ENCODE data around the gene UBE2L5. TPM values are rescaled to one million over a fixed set of nuclear protein-coding genes. Genes with fewer than 3 reads are reported as not detected.

UBE2L5 gene
- total RNA-seq, 2 experiments from 2014 or later = not detected

DNA sequence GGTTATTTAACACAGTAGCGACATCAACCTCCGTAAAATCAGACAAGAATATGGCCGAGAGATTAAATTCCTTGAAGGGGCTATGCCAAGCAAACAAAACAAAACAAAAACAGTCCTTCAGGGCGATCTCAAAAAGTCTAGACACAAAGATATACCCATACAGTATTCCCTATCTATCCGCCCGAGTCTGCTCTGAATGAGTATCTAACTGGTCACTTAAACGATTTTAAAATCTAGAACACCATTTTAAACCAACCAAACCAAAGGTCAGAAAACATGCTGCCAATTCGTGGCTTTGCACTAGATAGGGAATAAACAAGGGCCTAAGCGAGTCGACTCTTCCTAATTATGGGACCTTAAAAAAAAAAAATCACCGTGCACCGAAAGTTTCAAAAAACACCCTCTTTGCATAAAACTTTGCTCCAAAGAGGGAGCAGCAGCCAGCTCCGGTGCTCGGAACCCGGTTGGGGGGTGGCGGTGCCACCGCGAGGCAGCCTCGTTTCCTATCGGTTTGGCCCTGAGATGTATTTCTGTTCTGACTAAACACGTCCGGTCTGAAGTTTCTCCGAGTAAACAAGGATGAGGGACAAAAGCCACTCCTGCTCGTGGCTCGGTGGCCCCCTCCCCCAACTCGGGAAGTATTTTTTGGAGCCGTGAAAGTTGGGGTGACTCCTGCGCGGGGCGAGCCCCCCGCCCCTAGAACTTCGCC, 41.6 kb downstream of the UBE2L5 start:
- Mint-ChIP-seq H3K27ac (peak overlapping the region; percentile 93), H3K27me3 (ENCODE audit: low read depth) (no peaks in the 10 kb centered on the region), H3K4me1 (ENCODE audit: low read depth) (peaks cover 33% of the 10 kb centered on the region), H3K4me3 (peak overlapping the region; percentile 87), H3K9me3 (ENCODE audit: insufficient read depth) (no peaks in the 10 kb centered on the region), H3K36me3 (ENCODE audit: low read depth) (peaks cover 38% of the 10 kb centered on the region)
- ATAC-seq = peak; percentile 21
- ChIA-PET POLR2A (interaction anchor here (0.6 to 2.9 kb wide), 7 partner anchors 34 to 153 kb away, joined by 3 to 20 read pairs (median 4); partner anchors contain the start of gene USPL1), CTCF (no interaction called here)
- DNase-seq = peak; percentile 83

DNA sequence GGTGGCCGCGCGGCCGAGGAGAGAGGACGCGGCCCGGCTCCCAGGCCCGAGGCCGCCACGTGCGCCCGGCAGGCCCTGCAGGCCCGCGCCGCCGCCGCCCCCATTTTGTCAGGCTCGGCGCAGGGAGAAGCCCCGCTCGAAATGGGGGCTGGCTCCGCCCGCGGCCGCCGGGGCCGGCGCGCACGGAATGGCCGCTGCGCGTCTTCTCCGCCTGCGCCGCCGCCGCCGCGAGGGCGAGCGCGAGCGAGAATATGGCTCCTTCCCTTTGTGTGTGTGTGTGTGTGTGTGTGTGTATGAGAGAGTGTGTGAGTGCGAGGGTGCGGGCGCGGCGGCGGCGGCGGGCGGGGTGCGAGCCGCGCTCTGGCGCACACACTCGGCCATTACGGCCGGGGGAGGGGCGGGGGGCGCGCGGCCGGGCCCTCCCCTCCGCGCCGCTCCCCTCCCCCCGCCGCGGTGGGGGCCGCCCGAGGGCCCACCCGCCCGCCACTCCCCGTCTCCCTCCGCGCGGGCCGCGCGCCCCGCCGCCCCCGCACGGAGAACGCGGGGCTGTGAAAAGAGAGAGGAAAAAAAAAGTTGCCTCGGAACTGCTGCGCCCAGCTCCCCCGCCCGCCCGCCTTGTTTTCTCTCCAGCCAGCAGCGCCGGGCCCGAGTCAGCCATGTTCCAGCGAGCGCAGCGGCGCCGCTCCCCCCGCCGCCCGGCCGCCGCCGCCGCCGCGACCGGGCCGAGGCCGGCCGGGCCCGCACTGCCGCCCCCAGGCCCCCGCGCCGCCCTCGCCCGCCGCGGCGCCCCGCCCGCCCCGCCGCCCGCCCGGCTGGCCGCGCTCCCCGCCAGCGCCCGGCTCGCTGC, 42.4 kb downstream of the UBE2L5 start:
- DNase-seq = peak; percentile 77
- POLR2A ChIA-PET = interaction anchor here (0.6 to 3.5 kb wide), 12 partner anchors 35 to 332 kb away, joined by 3 to 57 read pairs (median 3); partner anchors contain the start of gene USPL1
- peak; percentile 37 for ATAC-seq
- CTCF ChIA-PET = no interaction called here
- Mint-ChIP-seq H3K36me3 (ENCODE audit: low read depth) (peaks cover 33% of the 10 kb centered on the region), H3K27ac (peak overlapping the region; percentile 98), H3K4me1 (ENCODE audit: low read depth) (peaks cover 28% of the 10 kb centered on the region), H3K27me3 (ENCODE audit: low read depth) (no peaks in the 10 kb centered on the region), H3K9me3 (ENCODE audit: insufficient read depth) (no peaks in the 10 kb centered on the region), H3K4me3 (peak overlapping the region; percentile 87)

DNA sequence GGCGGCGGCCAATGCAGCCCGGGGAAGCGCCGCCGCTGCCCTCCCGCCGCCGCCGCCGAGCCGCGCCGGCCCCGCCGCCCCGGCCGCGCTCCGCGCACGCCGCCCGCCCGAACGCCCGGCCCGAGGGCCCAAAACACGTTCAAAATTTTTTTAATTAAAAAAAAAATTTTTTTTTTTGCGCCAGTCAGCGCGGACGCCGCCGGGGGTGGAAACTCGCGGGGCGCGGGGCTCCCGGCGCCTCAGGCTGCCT, 43.0 kb downstream of the UBE2L5 start:
- Mint-ChIP-seq H3K36me3 (ENCODE audit: low read depth) (peaks cover 30% of the 10 kb centered on the region), H3K27me3 (ENCODE audit: low read depth) (no peaks in the 10 kb centered on the region), H3K4me3 (no peak overlapping the region), H3K27ac (no peak overlapping the region), H3K4me1 (ENCODE audit: low read depth) (peaks cover 28% of the 10 kb centered on the region), H3K9me3 (ENCODE audit: insufficient read depth) (no peaks in the 10 kb centered on the region)
- ChIA-PET CTCF (interaction anchor here (1.2 to 1.3 kb wide), 2 partner anchors 108 to 150 kb away, joined by 3 to 6 read pairs; no protein-coding TSS in a partner anchor), POLR2A (interaction anchor here (0.6 to 3.5 kb wide), 31 partner anchors 10 to 869 kb away, joined by 3 to 57 read pairs (median 4); partner anchors contain the start of gene USPL1)
- DNase-seq (no peak), ATAC-seq (peak; percentile 0)

DNA sequence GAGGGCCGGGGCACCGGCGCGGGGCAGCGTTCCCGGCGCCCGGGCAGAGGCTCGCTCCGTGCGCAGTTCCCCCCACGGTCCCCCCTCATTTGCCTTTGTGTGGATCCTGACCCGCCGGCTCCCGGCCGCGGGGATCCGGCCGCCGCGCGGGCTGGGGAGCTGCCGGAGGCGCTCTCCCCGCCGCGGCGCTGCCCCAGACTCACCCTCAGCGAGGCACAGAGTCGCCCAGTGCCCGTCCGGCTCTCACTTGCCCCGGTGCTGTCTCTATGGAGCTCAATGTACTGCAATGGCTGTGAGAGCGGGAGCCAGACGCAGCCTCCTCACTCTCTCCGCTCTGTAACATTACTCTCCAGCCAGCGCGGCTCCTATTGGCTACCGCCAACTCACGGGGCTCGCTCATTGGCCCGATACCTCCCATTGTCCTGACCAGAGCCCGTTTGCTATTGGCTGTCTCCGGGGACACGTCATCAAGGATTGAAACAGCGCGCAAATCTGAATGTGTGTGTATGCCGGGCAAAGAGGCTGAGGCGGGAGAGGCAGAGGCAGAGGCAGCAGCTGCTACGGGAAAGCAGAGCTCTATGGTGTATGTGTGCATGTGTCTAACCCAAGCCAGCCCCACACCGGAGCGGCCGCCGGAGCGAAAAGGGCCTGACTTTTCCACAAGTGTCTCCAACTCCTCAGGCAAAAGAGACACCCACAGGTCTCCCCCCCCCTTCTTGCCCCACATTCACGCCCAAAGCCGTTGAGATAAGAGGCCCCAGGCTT, 43.5 kb downstream of the UBE2L5 start, which contains the start of gene HMGB1:
TSS of gene HMGB1 (minus strand) at position 344 of the 765 bp plus-strand sequence. CDS start 2,256 bp downstream, outside the sequence.
- peak within 1 kb of the TSS; percentile 88 for H3K4me3 Mint-ChIP-seq
- H3K9me3 Mint-ChIP-seq (ENCODE audit: insufficient read depth) = no peaks in the 10 kb centered on the region
- DNase-seq (peak; percentile 99), ATAC-seq (peak; percentile 95)
- H3K27ac Mint-ChIP-seq = peak within 1 kb of the TSS; percentile 98
- H3K27me3 Mint-ChIP-seq (ENCODE audit: low read depth) = no peaks in the 10 kb centered on the region
- ChIA-PET POLR2A (interaction anchor here (0.6 to 3.5 kb wide), 40 partner anchors 10 to 870 kb away, joined by 3 to 57 read pairs (median 4); partner anchors contain the start of gene USPL1), CTCF (interaction anchor here (1.2 to 3.6 kb wide), 3 partner anchors 108 to 334 kb away, joined by 3 to 14 read pairs (median 6); no protein-coding TSS in a partner anchor)
- H3K36me3 Mint-ChIP-seq (ENCODE audit: low read depth) = peaks cover 30% of the 10 kb centered on the region
- peaks cover 28% of the 10 kb centered on the region for H3K4me1 Mint-ChIP-seq (ENCODE audit: low read depth)

DNA sequence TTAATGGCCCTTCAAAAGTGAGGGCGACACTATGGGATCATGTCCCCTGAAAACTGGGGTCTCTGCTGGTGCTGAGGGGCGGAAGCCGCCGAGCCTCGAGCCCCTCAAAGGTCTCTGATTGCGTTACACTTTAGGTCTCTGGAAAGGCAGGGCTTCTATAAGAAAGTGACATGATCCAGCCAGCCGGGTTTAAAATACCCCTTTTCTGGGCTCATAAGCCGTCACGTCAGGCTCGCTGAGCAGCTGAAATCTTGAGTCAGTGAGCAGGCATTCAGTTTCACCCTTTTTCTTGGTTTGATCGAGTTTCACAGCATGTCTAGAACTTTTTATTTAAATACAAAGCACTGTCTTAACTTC, 44.0 kb downstream of the UBE2L5 start:
- ChIA-PET POLR2A (interaction anchor here (0.6 to 3.5 kb wide), 24 partner anchors 11 to 347 kb away, joined by 3 to 57 read pairs (median 4); partner anchors contain the start of gene USPL1), CTCF (interaction anchor here (1.2 to 3.6 kb wide), 3 partner anchors 107 to 334 kb away, joined by 3 to 14 read pairs (median 6); no protein-coding TSS in a partner anchor)
- H3K36me3 Mint-ChIP-seq (ENCODE audit: low read depth) = peaks cover 26% of the 10 kb centered on the region

DNA sequence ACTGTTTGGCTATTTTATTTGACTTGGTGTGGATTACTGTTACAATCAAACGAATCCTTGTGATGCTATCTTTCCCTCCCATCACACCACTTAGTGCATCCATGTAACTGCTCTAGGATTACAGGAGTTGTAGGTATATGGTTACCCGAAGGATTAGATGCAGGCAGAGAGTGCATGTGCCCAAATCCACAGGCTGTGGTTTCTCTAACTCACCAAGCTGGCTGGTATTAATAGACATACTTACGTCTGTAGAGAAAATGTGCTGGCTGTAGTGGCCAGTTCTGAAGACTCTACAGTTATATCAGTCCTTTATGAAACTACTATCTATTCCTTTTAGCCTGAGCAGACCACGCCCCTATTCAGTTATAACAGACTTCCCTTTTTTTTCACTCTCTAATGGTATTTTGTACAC, 44.6 kb downstream of the UBE2L5 start:
- DNase-seq = peak; percentile 27
- ATAC-seq = no peak
- H3K4me1 Mint-ChIP-seq (ENCODE audit: low read depth) = peaks cover 23% of the 10 kb centered on the region

More for the DNA sequence above, 44.0 kb downstream of the UBE2L5 start:
- Mint-ChIP-seq H3K9me3 (ENCODE audit: insufficient read depth) (no peaks in the 10 kb centered on the region), H3K4me3 (peak overlapping the region; percentile 88), H3K4me1 (ENCODE audit: low read depth) (peaks cover 25% of the 10 kb centered on the region), H3K27me3 (ENCODE audit: low read depth) (no peaks in the 10 kb centered on the region), H3K27ac (peak overlapping the region; percentile 98)
- DNase-seq (peak; percentile 53), ATAC-seq (no peak)

DNA sequence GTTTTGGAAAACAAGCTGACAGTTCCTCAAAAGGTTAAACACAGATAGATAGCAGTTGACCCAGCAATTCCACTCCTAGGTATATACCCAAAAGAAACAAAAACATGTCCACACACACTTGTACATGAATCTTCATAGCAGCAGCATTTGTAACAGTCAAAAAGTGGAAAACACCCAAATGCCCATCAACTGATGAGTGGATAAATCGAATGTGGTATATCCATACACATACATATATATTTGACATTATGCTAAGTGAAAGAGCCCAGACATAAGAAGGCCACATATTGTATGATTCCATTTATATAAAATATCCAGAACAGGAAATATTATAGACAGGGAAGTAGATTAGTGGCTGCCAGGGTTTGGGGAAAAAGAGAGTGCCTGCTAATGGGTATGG, 51.4 kb downstream of the UBE2L5 start:
- no peaks in the 10 kb centered on the region for H3K4me1 Mint-ChIP-seq (ENCODE audit: low read depth)
- no peak overlapping the region for H3K4me3 Mint-ChIP-seq
- DNase-seq = no peak
- CTCF ChIA-PET = no interaction called here
- no peak for ATAC-seq
- no peaks in the 10 kb centered on the region for H3K36me3 Mint-ChIP-seq (ENCODE audit: low read depth)
- POLR2A ChIA-PET = no interaction called here
- no peak overlapping the region for H3K27ac Mint-ChIP-seq
- peaks cover 4% of the 10 kb centered on the region for H3K27me3 Mint-ChIP-seq (ENCODE audit: low read depth)
- no peaks in the 10 kb centered on the region for H3K9me3 Mint-ChIP-seq (ENCODE audit: insufficient read depth)

More for the DNA sequence above, 44.6 kb downstream of the UBE2L5 start:
- H3K36me3 Mint-ChIP-seq (ENCODE audit: low read depth) = peaks cover 23% of the 10 kb centered on the region
- POLR2A ChIA-PET = interaction anchor here (0.6 to 3.5 kb wide), 9 partner anchors 13 to 220 kb away, joined by 3 to 57 read pairs (median 4); partner anchors contain the start of gene USPL1
- peak overlapping the region; percentile 88 for H3K4me3 Mint-ChIP-seq
- CTCF ChIA-PET = interaction anchor here (3.6 kb wide), 1 partner anchor 335 kb away, joined by 14 read pairs; no protein-coding TSS in a partner anchor
- no peaks in the 10 kb centered on the region for H3K9me3 Mint-ChIP-seq (ENCODE audit: insufficient read depth)
- H3K27ac Mint-ChIP-seq = peak overlapping the region; percentile 98
- H3K27me3 Mint-ChIP-seq (ENCODE audit: low read depth) = no peaks in the 10 kb centered on the region

DNA sequence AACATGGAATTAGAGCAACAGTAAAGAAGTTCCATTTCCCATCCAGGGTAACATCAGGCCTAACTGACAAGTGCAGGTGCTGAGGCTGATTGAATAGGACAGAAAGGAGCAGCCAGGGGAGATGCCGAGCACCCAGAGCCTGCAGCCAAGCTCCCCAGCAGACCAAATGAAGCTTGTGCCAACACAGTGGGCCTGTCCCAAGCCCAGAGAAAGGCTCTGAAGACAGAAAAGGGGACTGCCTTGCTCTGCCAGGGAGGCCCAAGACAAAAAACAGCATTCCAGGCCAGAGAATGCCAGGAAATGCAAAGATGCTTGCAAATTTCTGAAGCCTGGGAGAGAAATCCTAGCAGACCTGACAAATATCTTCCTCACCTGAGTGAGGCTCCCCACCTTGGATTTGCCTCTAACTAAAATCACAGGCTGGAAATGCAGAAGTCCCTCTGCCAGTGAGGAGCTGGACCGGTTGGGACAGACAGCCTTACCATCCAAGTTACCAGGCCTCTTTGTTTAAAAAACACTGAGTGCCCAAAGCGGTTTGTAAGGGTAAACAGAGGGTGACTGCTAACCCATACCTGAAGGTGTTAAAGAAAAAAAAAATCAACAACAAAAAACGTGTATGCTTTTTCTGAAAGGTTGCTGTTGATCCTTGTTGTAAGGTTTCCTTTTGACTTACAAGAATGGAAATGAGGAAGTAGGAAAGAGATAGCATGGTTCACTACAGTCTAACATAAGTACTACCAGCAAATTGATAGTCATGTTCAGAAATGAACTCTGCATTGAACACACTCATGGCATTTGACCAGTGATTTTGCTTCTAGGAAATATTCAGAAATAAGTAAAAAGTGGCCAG, 55.3 kb downstream of the UBE2L5 start:
- CTCF ChIA-PET = no interaction called here
- no peaks in the 10 kb centered on the region for H3K4me1 Mint-ChIP-seq (ENCODE audit: low read depth)
- H3K4me3 Mint-ChIP-seq = no peak overlapping the region
- ATAC-seq = no peak
- no peak overlapping the region for H3K27ac Mint-ChIP-seq
- H3K9me3 Mint-ChIP-seq (ENCODE audit: insufficient read depth) = no peaks in the 10 kb centered on the region
- peaks cover 11% of the 10 kb centered on the region for H3K27me3 Mint-ChIP-seq (ENCODE audit: low read depth)
- POLR2A ChIA-PET = no interaction called here
- DNase-seq = no peak
- no peaks in the 10 kb centered on the region for H3K36me3 Mint-ChIP-seq (ENCODE audit: low read depth)

Measured in activated CD8-positive, alpha-beta T cell treated with anti-CD3 and anti-CD28 coated beads, Interleukin-2, amount 10 ng/mL, durations not matched to agents 7 days and 5 days (primary cell).